ENCODE measurements around the gene MCF2L. TPM values are rescaled to one million over a fixed set of nuclear protein-coding genes. Genes with fewer than 3 reads are reported as not detected.

MCF2L gene
- total and polyA plus RNA-seq, 10 of the 15 experiments (the other 5 are each of a cell fraction or from before 2014, with no cell fraction given): 0.06 to 1.1 (median 0.21) TPM; not detected in 2

- TF ChIP-seq ZBTB40 (IDR thresholded peaks at IDR 0.05; ENCODE audit: borderline replicate concordance) (no peak), ELK1 (IDR thresholded peaks at IDR 0.05; ENCODE audit: low read depth, low read length) (no peak), RAD51 (IDR thresholded peaks at IDR 0.05) (no peak), SUZ12 (IDR thresholded peaks at IDR 0.05; ENCODE audit: unreplicated experiment) (no peak), ASH2L (IDR thresholded peaks at IDR 0.05; ENCODE audit: borderline replicate concordance, low read depth) (no peak), NRF1 (conservative IDR thresholded peaks at IDR 0.05; ENCODE audit: low read depth, low read length) (no peak)
These were observed 4.0 kb upstream of the MCF2L start (continued) for GRCh38 chr13:112964971-112965492.

- Histone ChIP-seq H3K4me3 (no peak overlapping the region), H3K4me2 (ENCODE audit: control insufficient read depth, insufficient read depth) (no peak overlapping the region), H2AFZ (ENCODE audit: control insufficient read depth, low read depth, low read length) (no peak overlapping the region), H3K36me3 (ENCODE audit: control insufficient read depth in 2 of 2, insufficient read depth in 2 of 2, low read length in 1 of 2) (no peaks in the 10 kb centered on the region), H3K9ac (ENCODE audit: control insufficient read depth, insufficient read depth, low read length) (no peak overlapping the region), H3K4me1 (ENCODE audit: control insufficient read depth, insufficient read depth, low read length) (no peaks in the 10 kb centered on the region), H3K27ac (ENCODE audit: control insufficient read depth, insufficient read depth) (no peak overlapping the region), H3K9me3 (replicated peaks; ENCODE audit: control insufficient read depth, insufficient read depth, low read length) (no peaks in the 10 kb centered on the region), H3K27me3 (replicated peaks in 1 of 2; ENCODE audit: control insufficient read depth in 2 of 2, insufficient read depth in 2 of 2, low read length in 1 of 2) (peaks cover 0 to 4% of the 10 kb centered on the region in 2 experiments; a peak in 2 of 4 replicates), H4K20me1 (ENCODE audit: control insufficient read depth, insufficient read depth) (no peaks in the 10 kb centered on the region), H3K79me2 (ENCODE audit: control insufficient read depth, insufficient read depth, low read length) (no peaks in the 10 kb centered on the region)
- no peak for FAIRE-seq
- ChIA-PET POLR2A (interaction anchor here (0.6 kb wide), 1 partner anchor 395 kb away, joined by 4 read pairs; no protein-coding TSS in a partner anchor), SMC1A (ENCODE audit: uncharacterized antibody, unreplicated experiment) (no interaction called here), RAD21 (ENCODE audit: unreplicated experiment) (no interaction called here), CTCF (interaction anchor here (0.7 kb wide), 1 partner anchor 1211 kb away, joined by 3 read pairs; no protein-coding TSS in a partner anchor)
- BruUV-seq (replicated peaks): no TSS peak
- WGBS (ENCODE audit: insufficient coverage, insufficient replicate concordance, low lambda C conversion rate, missing lambda C conversion rate): 31% methylated on average over 16 of the region's 16 CpGs
- intact Hi-C loops (cut with micrococcal nuclease; ENCODE audit: unreplicated experiment) (no loop called here), in situ Hi-C loops (cut with MboI) (no loop called here)
- no peak for ATAC-seq
- DNase-seq (ENCODE audit: low read depth, low spot score): no peak
- TF ChIP-seq EED (IDR thresholded peaks at IDR 0.05; ENCODE audit: low read depth) (no peak), ETV6 (conservative IDR thresholded peaks at IDR 0.05 in 1 of 2, IDR thresholded peaks at IDR 0.05 in 1 of 2; ENCODE audit: borderline replicate concordance in 1 of 2, low read depth in 1 of 2) (no peak), HDAC6 (IDR thresholded peaks at IDR 0.05; ENCODE audit: unreplicated experiment) (no peak), POLR2A (IDR thresholded peaks at IDR 0.05; ENCODE audit: low read depth, low read length) (no peak), SMARCA5 (IDR thresholded peaks at IDR 0.05) (no peak), NRF1 (conservative IDR thresholded peaks at IDR 0.05; ENCODE audit: low read depth, low read length) (no peak), TBL1XR1 (IDR thresholded peaks at IDR 0.05; ENCODE audit: low read depth, low read length) (no peak), KAT2A (conservative IDR thresholded peaks at IDR 0.05; ENCODE audit: control insufficient read depth, low read depth, low read length) (no peak), RELB (IDR thresholded peaks at IDR 0.05; ENCODE audit: low read depth) (no peak)
These were observed 3.4 kb upstream of the MCF2L start for GRCh38 chr13:112965573-112966115.
